ENCODE data around the gene SUGCT.
"Not testable (repeated sequence)": the region's sequence is repeated elsewhere in the genome, so short reads cannot be mapped to it uniquely, and the experiment has no call there.

Gene SUGCT

GRCh38 chr7:40405991-40406390 lies 271.2 kb downstream of the SUGCT start:
- no peaks in the 10 kb centered on the region for H3K36me3 ChIP-seq (replicated peaks; ENCODE audit: insufficient read depth, low read length)
- no peak overlapping the region for H3K4me2 ChIP-seq (ENCODE audit: low read depth, low read length)
- H3K9me2 ChIP-seq (replicated peaks; ENCODE audit: insufficient read depth, low read length) = no peaks in the 10 kb centered on the region
- no peaks in the 10 kb centered on the region for H3K9me3 ChIP-seq (replicated peaks; ENCODE audit: insufficient read depth, low read length)
- H3K27ac ChIP-seq (ENCODE audit: low read length) = no peak overlapping the region
- TF ChIP-seq EZH2phosphoT487 (IDR thresholded peaks at IDR 0.05; ENCODE audit: low read length) = no peak
- TF ChIP-seq CTCF (IDR thresholded peaks at IDR 0.05; ENCODE audit: low read length) = no peak
- no peak for TF ChIP-seq EZH2 (optimal IDR thresholded peaks at IDR 0.05; ENCODE audit: low read depth, low read length)
- no peak overlapping the region for H3K4me3 ChIP-seq (ENCODE audit: low read length)
- H3K79me2 ChIP-seq (ENCODE audit: low read length) = no peaks in the 10 kb centered on the region
- H3K9ac ChIP-seq (ENCODE audit: low read length) = no peak overlapping the region
- no peaks in the 10 kb centered on the region for H3F3A ChIP-seq (ENCODE audit: insufficient read depth, low read length)
- no peaks in the 10 kb centered on the region for H3K4me1 ChIP-seq (ENCODE audit: low read length)
- DNase-seq = no peak
- H2AFZ ChIP-seq (ENCODE audit: low read length) = no peak overlapping the region
- H3K27me3 ChIP-seq (replicated peaks; ENCODE audit: insufficient read depth, low read length) = no peaks in the 10 kb centered on the region
- no peaks in the 10 kb centered on the region for H4K20me1 ChIP-seq (ENCODE audit: insufficient read depth, low read length)

- Histone ChIP-seq H3K9ac (ENCODE audit: low read length) (no peak overlapping the region), H3K27ac (ENCODE audit: low read length) (no peak overlapping the region), H3K9me2 (replicated peaks; ENCODE audit: insufficient read depth, low read length) (no peaks in the 10 kb centered on the region), H3K4me2 (ENCODE audit: low read depth, low read length) (no peak overlapping the region), H3K9me3 (replicated peaks; ENCODE audit: insufficient read depth, low read length) (no peaks in the 10 kb centered on the region), H3F3A (ENCODE audit: insufficient read depth, low read length) (no peaks in the 10 kb centered on the region), H3K4me1 (ENCODE audit: low read length) (no peaks in the 10 kb centered on the region), H3K4me3 (ENCODE audit: low read length) (no peak overlapping the region), H3K79me2 (ENCODE audit: low read length) (no peaks in the 10 kb centered on the region), H3K36me3 (replicated peaks; ENCODE audit: insufficient read depth, low read length) (no peaks in the 10 kb centered on the region), H4K20me1 (ENCODE audit: insufficient read depth, low read length) (no peaks in the 10 kb centered on the region), H2AFZ (ENCODE audit: low read length) (no peak overlapping the region), H3K27me3 (replicated peaks; ENCODE audit: insufficient read depth, low read length) (no peaks in the 10 kb centered on the region)
- DNase-seq = no peak
- no peak for TF ChIP-seq EZH2phosphoT487 (IDR thresholded peaks at IDR 0.05; ENCODE audit: low read length)
- no peak for TF ChIP-seq CTCF (IDR thresholded peaks at IDR 0.05; ENCODE audit: low read length)
- no peak for TF ChIP-seq EZH2 (optimal IDR thresholded peaks at IDR 0.05; ENCODE audit: low read depth, low read length)
Observed at GRCh38 chr7:40412323-40412722, 277.5 kb downstream of the SUGCT start.

- H3K4me2 ChIP-seq (ENCODE audit: low read depth, low read length); H3K79me2 ChIP-seq (ENCODE audit: low read length); H2AFZ ChIP-seq (ENCODE audit: low read length); H3K4me1 ChIP-seq (ENCODE audit: low read length); DNase-seq; H3F3A ChIP-seq (ENCODE audit: insufficient read depth, low read length); H4K20me1 ChIP-seq (ENCODE audit: insufficient read depth, low read length); H3K36me3 ChIP-seq (replicated peaks; ENCODE audit: insufficient read depth, low read length); H3K4me3 ChIP-seq (ENCODE audit: low read length); H3K9ac ChIP-seq (ENCODE audit: low read length); H3K9me3 ChIP-seq (replicated peaks; ENCODE audit: insufficient read depth, low read length); H3K27ac ChIP-seq (ENCODE audit: low read length); H3K27me3 ChIP-seq (replicated peaks; ENCODE audit: insufficient read depth, low read length); H3K9me2 ChIP-seq (replicated peaks; ENCODE audit: insufficient read depth, low read length): not testable (repeated sequence)
Observed at GRCh38 chr7:40414704-40415103, 279.9 kb downstream of the SUGCT start.

- H2AFZ ChIP-seq (ENCODE audit: low read length) = no peak overlapping the region
- H3K9me2 ChIP-seq (replicated peaks; ENCODE audit: insufficient read depth, low read length) = no peaks in the 10 kb centered on the region
- H3K27me3 ChIP-seq (replicated peaks; ENCODE audit: insufficient read depth, low read length) = no peaks in the 10 kb centered on the region
- no peak overlapping the region for H3K4me2 ChIP-seq (ENCODE audit: low read depth, low read length)
- H4K20me1 ChIP-seq (ENCODE audit: insufficient read depth, low read length) = no peaks in the 10 kb centered on the region
- H3K36me3 ChIP-seq (replicated peaks; ENCODE audit: insufficient read depth, low read length) = no peaks in the 10 kb centered on the region
- H3K27ac ChIP-seq (ENCODE audit: low read length) = no peak overlapping the region
- peaks cover 8% of the 10 kb centered on the region for H3K4me1 ChIP-seq (ENCODE audit: low read length)
- no peaks in the 10 kb centered on the region for H3K9me3 ChIP-seq (replicated peaks; ENCODE audit: insufficient read depth, low read length)
- H3K4me3 ChIP-seq (ENCODE audit: low read length) = no peak overlapping the region
- no peak for DNase-seq
- H3K79me2 ChIP-seq (ENCODE audit: low read length) = no peaks in the 10 kb centered on the region
- TF ChIP-seq EZH2 (optimal IDR thresholded peaks at IDR 0.05; ENCODE audit: low read depth, low read length) (no peak), EZH2phosphoT487 (IDR thresholded peaks at IDR 0.05; ENCODE audit: low read length) (no peak), CTCF (IDR thresholded peaks at IDR 0.05; ENCODE audit: low read length) (no peak)
- no peak overlapping the region for H3K9ac ChIP-seq (ENCODE audit: low read length)
- no peaks in the 10 kb centered on the region for H3F3A ChIP-seq (ENCODE audit: insufficient read depth, low read length)
Observed at GRCh38 chr7:40418448-40418847, 283.6 kb downstream of the SUGCT start.
